Left ventricle myocardium inferior (tissue), 1 donor: ENCODE measurements around the gene C4orf36. TPM values are rescaled to one million over a fixed set of nuclear protein-coding genes. Genes with fewer than 3 reads are reported as not detected.

Experiments used
- DNase-seq: peaks from one replicate; pipeline ENCODE4 v3.0.0-alpha.2; 2020
- H3K27ac ChIP-seq: fragments of 200-600 bp; replicated peaks from 2 replicates; pipeline ENCODE4 v1.8.0; 2021
- H3K27me3 ChIP-seq: fragments of 200-600 bp; 2 replicates; pipeline ENCODE4 v1.8.0; 2021; ENCODE audit warnings: low read depth
- H3K36me3 ChIP-seq: fragments of 200-600 bp; 2 replicates; pipeline ENCODE4 v1.8.0; 2021
- H3K4me1 ChIP-seq: fragments of 200-600 bp; 2 replicates; pipeline ENCODE4 v1.8.0; 2021
- H3K4me3 ChIP-seq: fragments of 200-600 bp; 2 replicates; pipeline ENCODE4 v1.8.0; 2021; ENCODE audit warnings: mild to moderate bottlenecking, moderate library complexity
- H3K9me3 ChIP-seq: fragments of 200-600 bp; replicated peaks from 2 replicates; pipeline ENCODE4 v1.8.0; 2021
- intact Hi-C: fragments of 100-400 bp; cut with micrococcal nuclease; formaldehyde crosslinking; loops from one replicate; pipeline ENCODE4 v1.11.0; 2022
- total RNA-seq: library from RNA; stranded (reverse); fragmentation: NEBNext Ultra II Directional; extraction: Animal tissue kit (Norgen Biotek cat#: 25700); gene quantifications from one replicate; pipeline ENCODE4 v1.2.1, GENCODE V29; 2021
- TF ChIP-seq, protein P1 (sequence below): fragments of 200-600 bp; IDR thresholded peaks from 2 replicates; pipeline ENCODE4 v1.8.0; 2021; ENCODE audit warnings: antibody characterized with exemption, mild to moderate bottlenecking, borderline replicate concordance
- donor health status: DM: no; HTN: yes; CAD: no; lungs with severe emphysema.

Gene C4orf36
- total RNA-seq, 1 donor from 2014 or later = 0.96 TPM

DNA sequence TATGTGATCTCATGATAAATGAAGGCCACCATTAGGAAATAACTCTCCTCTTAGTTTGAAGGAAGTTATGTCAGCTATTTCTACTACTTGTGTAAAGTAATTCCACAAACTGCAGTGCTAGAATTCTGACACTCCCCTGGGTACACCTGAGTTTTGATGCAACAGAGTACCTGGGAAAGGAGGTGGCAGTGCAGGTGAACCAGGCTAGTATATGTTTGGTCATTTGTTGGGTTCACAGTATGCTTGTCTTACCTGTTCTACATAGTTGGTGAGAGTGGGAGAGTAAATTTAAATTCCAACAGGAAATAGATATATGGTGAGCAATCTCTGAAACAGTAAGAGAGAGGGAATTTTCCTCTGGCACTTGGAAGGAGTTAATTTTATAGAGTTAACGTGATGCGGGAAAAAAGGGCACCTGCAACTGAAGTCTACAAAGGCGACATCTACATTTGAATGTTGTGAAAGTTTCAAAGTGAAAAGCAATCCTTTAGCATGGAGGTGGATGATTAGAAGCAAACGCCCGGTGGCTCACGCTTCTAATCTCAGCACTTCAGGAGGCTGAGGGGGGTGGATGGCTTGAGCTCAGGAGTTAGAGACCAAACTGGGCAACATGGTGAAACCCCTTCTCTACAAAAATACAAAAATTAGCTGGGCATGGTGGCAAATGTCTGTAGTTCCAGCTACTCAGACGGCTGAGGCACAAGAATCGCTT lies 34.7 kb downstream of the C4orf36 start:
- TF ChIP-seq, protein P1, sequence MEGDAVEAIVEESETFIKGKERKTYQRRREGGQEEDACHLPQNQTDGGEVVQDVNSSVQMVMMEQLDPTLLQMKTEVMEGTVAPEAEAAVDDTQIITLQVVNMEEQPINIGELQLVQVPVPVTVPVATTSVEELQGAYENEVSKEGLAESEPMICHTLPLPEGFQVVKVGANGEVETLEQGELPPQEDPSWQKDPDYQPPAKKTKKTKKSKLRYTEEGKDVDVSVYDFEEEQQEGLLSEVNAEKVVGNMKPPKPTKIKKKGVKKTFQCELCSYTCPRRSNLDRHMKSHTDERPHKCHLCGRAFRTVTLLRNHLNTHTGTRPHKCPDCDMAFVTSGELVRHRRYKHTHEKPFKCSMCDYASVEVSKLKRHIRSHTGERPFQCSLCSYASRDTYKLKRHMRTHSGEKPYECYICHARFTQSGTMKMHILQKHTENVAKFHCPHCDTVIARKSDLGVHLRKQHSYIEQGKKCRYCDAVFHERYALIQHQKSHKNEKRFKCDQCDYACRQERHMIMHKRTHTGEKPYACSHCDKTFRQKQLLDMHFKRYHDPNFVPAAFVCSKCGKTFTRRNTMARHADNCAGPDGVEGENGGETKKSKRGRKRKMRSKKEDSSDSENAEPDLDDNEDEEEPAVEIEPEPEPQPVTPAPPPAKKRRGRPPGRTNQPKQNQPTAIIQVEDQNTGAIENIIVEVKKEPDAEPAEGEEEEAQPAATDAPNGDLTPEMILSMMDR = no peak
- no peaks in the 10 kb centered on the region for H3K27me3 ChIP-seq
- intact Hi-C loops = no loop called here
- no peaks in the 10 kb centered on the region for H3K36me3 ChIP-seq
- H3K9me3 ChIP-seq = no peaks in the 10 kb centered on the region
- DNase-seq = no peak
- H3K27ac ChIP-seq = no peak overlapping the region
- no peak overlapping the region for H3K4me3 ChIP-seq
- no peaks in the 10 kb centered on the region for H3K4me1 ChIP-seq

DNA sequence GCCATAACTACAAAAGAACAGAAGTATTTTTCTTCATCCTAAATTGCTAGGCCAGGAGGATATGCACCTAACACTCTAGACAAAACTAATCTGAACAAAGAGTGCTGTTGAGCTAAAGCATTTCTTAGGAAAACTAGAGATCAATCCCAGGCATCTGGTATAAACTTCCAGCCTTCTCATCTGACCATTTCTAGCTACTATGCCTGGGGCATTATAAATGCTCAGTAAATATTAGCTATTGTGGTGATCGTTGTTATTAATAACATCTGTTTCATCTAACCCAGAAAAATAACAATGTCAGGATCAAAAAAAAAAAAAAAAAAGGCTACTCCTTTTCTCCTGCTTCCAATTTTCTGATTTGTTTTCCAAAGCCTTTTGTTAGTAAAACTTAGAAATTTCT lies 35.3 kb downstream of the C4orf36 start:
- Histone ChIP-seq H3K27ac (no peak overlapping the region), H3K4me3 (no peak overlapping the region), H3K9me3 (no peaks in the 10 kb centered on the region), H3K27me3 (no peaks in the 10 kb centered on the region), H3K36me3 (no peaks in the 10 kb centered on the region), H3K4me1 (no peaks in the 10 kb centered on the region)
- TF ChIP-seq, protein P1 = no peak
- DNase-seq = no peak
- intact Hi-C loops = no loop called here

DNA sequence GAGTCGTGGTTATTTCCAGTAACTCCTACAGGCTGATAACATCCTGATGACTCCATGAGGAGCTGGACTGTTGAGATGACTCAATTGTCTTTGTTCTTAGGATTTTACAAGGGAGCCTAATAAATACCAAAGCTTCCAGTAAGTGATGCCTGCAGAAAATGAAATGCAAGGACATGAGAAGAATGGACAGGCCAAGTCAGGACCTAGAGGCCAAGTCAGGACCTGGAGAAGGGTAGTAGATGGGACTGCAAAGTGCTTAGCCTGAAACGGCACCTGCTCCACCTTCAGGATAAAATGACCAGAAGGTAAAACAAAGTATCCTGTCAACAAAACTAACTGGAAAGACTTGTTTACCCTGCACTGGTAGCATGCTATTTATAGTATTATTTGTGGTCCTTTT lies 36.6 kb downstream of the C4orf36 start:
- Histone ChIP-seq H3K4me1 (no peaks in the 10 kb centered on the region), H3K27ac (no peak overlapping the region), H3K4me3 (no peak overlapping the region), H3K9me3 (no peaks in the 10 kb centered on the region), H3K36me3 (no peaks in the 10 kb centered on the region), H3K27me3 (no peaks in the 10 kb centered on the region)
- no peak for DNase-seq
- intact Hi-C loops = no loop called here
- TF ChIP-seq, protein P1 = no peak

DNA sequence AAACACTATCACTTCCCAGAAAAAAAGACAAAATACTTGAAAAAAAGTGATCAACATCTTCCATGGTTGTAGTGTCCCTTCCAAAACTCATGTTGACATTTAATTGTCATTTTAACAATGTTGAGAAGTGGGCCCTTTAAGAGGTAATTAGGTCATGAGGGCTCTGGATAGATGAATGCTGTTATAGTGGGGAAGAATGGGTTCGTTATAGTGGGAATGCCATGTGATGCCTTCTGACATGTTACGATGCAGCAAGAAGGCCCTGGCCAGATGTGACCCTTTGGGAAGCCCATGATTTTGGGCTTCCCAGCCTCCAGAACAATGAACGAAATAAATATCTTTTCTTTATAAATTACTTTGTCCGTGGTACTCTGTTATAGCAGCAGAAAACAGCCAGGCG lies 39.0 kb downstream of the C4orf36 start:
- no peak for DNase-seq
- H3K27ac ChIP-seq = no peak overlapping the region
- no peaks in the 10 kb centered on the region for H3K27me3 ChIP-seq
- peaks cover 21% of the 10 kb centered on the region for H3K4me1 ChIP-seq
- no peaks in the 10 kb centered on the region for H3K36me3 ChIP-seq
- TF ChIP-seq, protein P1 = no peak
- H3K4me3 ChIP-seq = no peak overlapping the region
- intact Hi-C loops = no loop called here
- H3K9me3 ChIP-seq = no peaks in the 10 kb centered on the region

DNA sequence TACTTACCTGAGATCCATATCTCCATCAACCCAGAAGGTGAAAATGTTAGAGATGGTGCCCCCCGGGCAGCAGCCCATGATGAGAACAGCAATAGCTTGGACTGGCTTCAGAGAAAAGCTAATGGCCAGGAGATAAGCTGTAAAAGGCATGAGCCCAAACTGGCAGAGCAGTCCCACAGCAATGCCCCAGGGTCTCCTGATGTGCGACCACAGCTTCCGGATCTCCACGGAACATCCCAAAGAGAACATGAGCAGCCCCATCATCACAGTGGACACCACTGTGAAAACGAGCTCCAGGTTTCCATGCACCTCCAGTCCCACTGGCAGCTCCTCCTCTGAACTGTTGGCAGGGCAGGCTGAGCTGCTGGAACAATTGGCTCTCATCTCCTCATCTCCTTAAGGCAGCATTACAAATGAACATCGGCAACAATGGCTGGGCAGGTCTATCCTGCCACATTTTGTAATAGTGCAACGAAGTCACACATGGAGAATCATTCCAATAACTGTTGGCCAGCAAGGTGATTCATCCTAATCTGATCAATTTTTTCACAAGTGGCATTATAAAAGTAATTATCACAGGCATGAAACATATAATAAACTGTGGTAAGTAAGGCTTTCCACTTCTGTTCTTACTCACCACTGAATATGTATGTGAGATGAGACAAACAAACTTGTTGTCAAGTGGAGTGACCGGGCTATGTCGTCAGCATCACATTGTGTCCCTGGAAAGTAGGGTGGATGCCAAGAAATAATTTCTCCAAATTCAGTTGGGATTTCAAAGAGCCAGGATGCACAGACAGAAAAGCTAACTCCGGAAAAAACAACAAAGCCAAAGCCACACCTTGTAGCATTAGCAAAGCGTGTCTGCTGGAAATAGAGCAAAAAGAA lies 43.2 kb downstream of the C4orf36 start, which contains the start of gene SLC10A6:
TSS of gene SLC10A6 (minus strand) at position 653 of the 888 bp plus-strand sequence. CDS start at position 384, 269 bp downstream.
- no peaks in the 10 kb centered on the region for H3K9me3 ChIP-seq
- no peak for DNase-seq
- H3K4me3 ChIP-seq = peak within 1 kb of the TSS; percentile 43
- TF ChIP-seq, protein P1 = no peak
- intact Hi-C loops = no loop called here
- no peaks in the 10 kb centered on the region for H3K27me3 ChIP-seq
- peak within 1 kb of the TSS; percentile 59 for H3K27ac ChIP-seq
- no peaks in the 10 kb centered on the region for H3K36me3 ChIP-seq
- peaks cover 31% of the 10 kb centered on the region for H3K4me1 ChIP-seq
